ENCODE measurements around the gene GPR143. TPM values are rescaled to one million over a fixed set of nuclear protein-coding genes. Genes with fewer than 3 reads are reported as not detected.

GPR143 gene
- polyA plus RNA-seq, 1 experiment: 0.10 TPM

GRCh38 chrX:9688833-9689232 lies 76.8 kb downstream of the GPR143 start:
- no peak for TF ChIP-seq CTCF (IDR thresholded peaks at IDR 0.05; ENCODE audit: low read depth, low read length)
- no peak for DNase-seq (ENCODE audit: low read depth, low spot score)
- CTCF ChIA-PET: no interaction called here
- Histone ChIP-seq H3K9me3 (ENCODE audit: control insufficient read depth, insufficient read depth, low read length) (no peaks in the 10 kb centered on the region), H3K27me3 (ENCODE audit: control insufficient read depth, insufficient read depth, low read length) (no peaks in the 10 kb centered on the region), H3K27ac (ENCODE audit: low read depth, low read length) (no peak overlapping the region), H3K4me3 (ENCODE audit: low read depth, low read length) (no peak overlapping the region)
- POLR2A ChIA-PET: no interaction called here

- ChIA-PET POLR2A (no interaction called here), CTCF (no interaction called here)
- Histone ChIP-seq H3K27ac (ENCODE audit: low read depth, low read length) (no peak overlapping the region), H3K9me3 (ENCODE audit: control insufficient read depth, insufficient read depth, low read length) (no peaks in the 10 kb centered on the region), H3K4me3 (ENCODE audit: low read depth, low read length) (no peak overlapping the region), H3K27me3 (ENCODE audit: control insufficient read depth, insufficient read depth, low read length) (no peaks in the 10 kb centered on the region)
- no peak for DNase-seq (ENCODE audit: low read depth, low spot score)
- no peak for TF ChIP-seq CTCF (IDR thresholded peaks at IDR 0.05; ENCODE audit: low read depth, low read length)
Measured at GRCh38 chrX:9687899-9688298, 77.7 kb downstream of the GPR143 start.

GRCh38 chrX:9683350-9683749 lies 82.3 kb downstream of the GPR143 start:
- Histone ChIP-seq H3K27ac (ENCODE audit: low read depth, low read length) (no peak overlapping the region), H3K4me3 (ENCODE audit: low read depth, low read length) (no peak overlapping the region), H3K27me3 (ENCODE audit: control insufficient read depth, insufficient read depth, low read length) (no peaks in the 10 kb centered on the region), H3K9me3 (ENCODE audit: control insufficient read depth, insufficient read depth, low read length) (no peaks in the 10 kb centered on the region)
- ChIA-PET POLR2A (no interaction called here), CTCF (interaction anchor here (0.9 kb wide), 1 partner anchor 866 kb away, joined by 3 read pairs; no protein-coding TSS in a partner anchor)
- no peak for DNase-seq (ENCODE audit: low read depth, low spot score)
- no peak for TF ChIP-seq CTCF (IDR thresholded peaks at IDR 0.05; ENCODE audit: low read depth, low read length)

GRCh38 chrX:9682861-9683260 lies 82.8 kb downstream of the GPR143 start:
- ChIA-PET POLR2A (no interaction called here), CTCF (interaction anchor here (0.9 kb wide), 1 partner anchor 866 kb away, joined by 3 read pairs; no protein-coding TSS in a partner anchor)
- H3K4me3 ChIP-seq (ENCODE audit: low read depth, low read length): no peak overlapping the region

GRCh38 chrX:9682456-9682855 lies 83.2 kb downstream of the GPR143 start:
- Histone ChIP-seq H3K27ac (ENCODE audit: low read depth, low read length) (no peak overlapping the region), H3K4me3 (ENCODE audit: low read depth, low read length) (no peak overlapping the region), H3K9me3 (ENCODE audit: control insufficient read depth, insufficient read depth, low read length) (no peaks in the 10 kb centered on the region), H3K27me3 (ENCODE audit: control insufficient read depth, insufficient read depth, low read length) (no peaks in the 10 kb centered on the region)
- POLR2A ChIA-PET: no interaction called here
- CTCF ChIA-PET: interaction anchor here (0.9 kb wide), 1 partner anchor 865 kb away, joined by 3 read pairs; no protein-coding TSS in a partner anchor
- no peak for DNase-seq (ENCODE audit: low read depth, low spot score)
- TF ChIP-seq CTCF (IDR thresholded peaks at IDR 0.05; ENCODE audit: low read depth, low read length): peak; percentile 41; the same call in 1 of the 2 replicates

More at GRCh38 chrX:9682861-9683260, 82.8 kb downstream of the GPR143 start:
- no peaks in the 10 kb centered on the region for H3K27me3 ChIP-seq (ENCODE audit: control insufficient read depth, insufficient read depth, low read length)
- no peaks in the 10 kb centered on the region for H3K9me3 ChIP-seq (ENCODE audit: control insufficient read depth, insufficient read depth, low read length)
- no peak for TF ChIP-seq CTCF (IDR thresholded peaks at IDR 0.05; ENCODE audit: low read depth, low read length)
- no peak for DNase-seq (ENCODE audit: low read depth, low spot score)
- H3K27ac ChIP-seq (ENCODE audit: low read depth, low read length): no peak overlapping the region

Data from AG04450 (cell line).